GM23248 (cell line): ENCODE data around the gene RBMS3. TPM values are rescaled to one million over a fixed set of nuclear protein-coding genes. Genes with fewer than 3 reads are reported as not detected.

Experiments
- DNase-seq: peaks from one replicate; pipeline ENCODE4 v3.0.0-alpha.2; 2015
- H2AFZ ChIP-seq: fragments of 200-600 bp; sonication (generic); 2 replicates; pipeline ENCODE4 v1.6.1; 2016; ENCODE audit warnings: antibody characterized with exemption
- H3F3A ChIP-seq: fragments of 200-600 bp; sonication (generic); 2 replicates; pipeline ENCODE4 v1.6.1; 2016; ENCODE audit warnings: mild to moderate bottlenecking, antibody characterized with exemption, mixed run types; ENCODE audit not compliant: insufficient read depth
- H3K27ac ChIP-seq: fragments of 200-600 bp; sonication (generic); 2 replicates; pipeline ENCODE4 v1.5.1; 2016; ENCODE audit warnings: mild to moderate bottlenecking
- H3K27me3 ChIP-seq: fragments of 200-600 bp; sonication (generic); replicated peaks from 2 replicates; pipeline ENCODE4 v1.6.1; 2016; ENCODE audit warnings: mild to moderate bottlenecking; ENCODE audit not compliant: insufficient read depth
- H3K36me3 ChIP-seq: fragments of 200-600 bp; sonication (generic); 2 replicates; pipeline ENCODE4 v1.6.1; 2016; ENCODE audit warnings: low read depth, mild to moderate bottlenecking
- H3K4me1 ChIP-seq: fragments of 200-600 bp; sonication (generic); 2 replicates; pipeline ENCODE4 v1.6.1; 2016; ENCODE audit warnings: mild to moderate bottlenecking; ENCODE audit not compliant: insufficient read depth
- H3K4me2 ChIP-seq: fragments of 200-600 bp; sonication (generic); one replicate; pipeline ENCODE4 v1.6.1; 2016; ENCODE audit warnings: mild to moderate bottlenecking; ENCODE audit not compliant: unreplicated experiment
- H3K4me3 ChIP-seq: fragments of 200-600 bp; sonication (generic); 2 replicates; pipeline ENCODE4 v1.5.1; 2016; ENCODE audit warnings: mild to moderate bottlenecking
- H3K79me2 ChIP-seq: fragments of 200-600 bp; sonication (generic); 2 replicates; pipeline ENCODE4 v1.6.1; 2016; ENCODE audit warnings: mild to moderate bottlenecking; ENCODE audit not compliant: insufficient read depth
- H3K9ac ChIP-seq: fragments of 200-600 bp; sonication (generic); 2 replicates; pipeline ENCODE4 v1.6.1; 2016; ENCODE audit warnings: mild to moderate bottlenecking
- H3K9me2 ChIP-seq: fragments of 200-600 bp; sonication (generic); 2 replicates; pipeline ENCODE4 v1.6.1; 2016; ENCODE audit warnings: mixed run types, mild to moderate bottlenecking, moderate library complexity; ENCODE audit not compliant: insufficient read depth
- H3K9me3 ChIP-seq: fragments of 200-600 bp; sonication (generic); one replicate; pipeline ENCODE4 v1.6.1; 2017; ENCODE audit warnings: low read depth
- H4K20me1 ChIP-seq: fragments of 200-600 bp; sonication (generic); 2 replicates; pipeline ENCODE4 v1.6.0; 2016; ENCODE audit not compliant: insufficient read depth
- EZH2 ChIP-seq: fragments of 200-600 bp; sonication (generic); IDR thresholded peaks from 2 replicates; pipeline ENCODE4 v1.6.1; 2018; ENCODE audit warnings: antibody characterized with exemption, mild to moderate bottlenecking; ENCODE audit not compliant: insufficient read depth, poor library complexity, severe bottlenecking
- EZH2phosphoT487 ChIP-seq: fragments of 200-600 bp; sonication (generic); IDR thresholded peaks from 2 replicates; pipeline ENCODE4 v1.6.1; 2018; ENCODE audit warnings: antibody characterized with exemption, moderate library complexity, mild to moderate bottlenecking, low read depth; ENCODE audit not compliant: insufficient read depth
- WGBS, 2 experiments: methylation state at CpG; one replicate each; pipeline ENCODE4 v1.1.6; 2015 to 2017; ENCODE audit warnings: low lambda C conversion rate in 2 of 2, low coverage in 1 of 2; ENCODE audit errors: missing lambda C conversion rate in 2 of 2; 5-methylcytosine and 5-hydroxymethylcytosine counted together
- in situ Hi-C: fragments of 300-500 bp; cut with MboI; formaldehyde crosslinking; loops from 2 replicates; pipeline ENCODE4 v1.15.0; 2020
- polyA plus RNA-seq: library from polyadenylated mRNA; unstranded; fragments of >200 nt; fragmentation: Nextera tagmentation; extraction: Ambion mirVana; gene quantifications from 2 replicates; pipeline ENCODE4 v1.2.1, GENCODE V29; 2016
- total RNA-seq: library from RNA; depleted of rRNA; stranded (reverse); fragments of >200 nt; shearing (Covaris generic); gene quantifications from 2 replicates; pipeline ENCODE4 v1.2.3, GENCODE V29; 2014

Gene RBMS3
- total and polyA plus RNA-seq, 2 experiments from 2014 or later, result 40.0 to 94.3 TPM

DNA sequence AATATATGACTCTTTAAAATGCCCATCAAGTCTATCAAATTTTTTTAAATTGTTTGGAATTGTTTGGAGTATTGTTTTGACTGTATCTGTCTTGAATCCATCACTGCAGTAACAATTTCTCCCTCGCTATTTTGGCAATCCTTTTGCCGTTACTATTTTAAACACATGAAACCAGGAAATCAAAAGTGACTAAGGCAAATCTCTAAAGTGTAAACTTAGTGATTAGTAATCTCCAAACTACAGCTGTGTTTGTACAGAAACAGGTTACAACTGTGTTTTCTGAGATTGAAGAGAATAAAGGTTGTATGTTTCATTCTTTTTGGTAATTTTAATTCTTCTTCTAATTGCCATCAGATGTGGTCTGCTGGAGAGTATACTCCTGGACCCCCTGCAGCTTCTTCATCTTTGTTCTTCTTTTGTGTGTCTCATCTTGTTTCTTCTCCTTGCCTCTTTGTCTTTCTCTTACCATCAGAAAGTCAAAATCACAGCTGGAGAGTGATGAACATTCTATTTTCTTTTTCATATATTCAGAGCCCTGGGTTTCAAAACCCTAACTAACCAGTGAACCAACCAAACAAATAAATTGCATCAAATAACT is 465.4 kb downstream of the RBMS3 start:
- no peaks in the 10 kb centered on the region for H3K4me1 ChIP-seq
- no peak overlapping the region for H3K27ac ChIP-seq
- no peak for DNase-seq
- H3K4me2 ChIP-seq, result no peak overlapping the region
- no peaks in the 10 kb centered on the region for H3K9me2 ChIP-seq
- 95 to 96% methylated on average over 2 of the region's 2 CpGs for WGBS, 2 experiments
- H3F3A ChIP-seq, result no peaks in the 10 kb centered on the region
- no peak overlapping the region for H2AFZ ChIP-seq
- H4K20me1 ChIP-seq, result no peaks in the 10 kb centered on the region
- no peak overlapping the region for H3K4me3 ChIP-seq
- H3K79me2 ChIP-seq, result no peaks in the 10 kb centered on the region; the same call in 1 of the 2 replicates
- no peak overlapping the region for H3K9ac ChIP-seq
- in situ Hi-C loops, result no loop called here
- H3K36me3 ChIP-seq, result peaks cover 9% of the 10 kb centered on the region; the same call in 1 of the 2 replicates
- TF ChIP-seq EZH2, result no peak
- no peak for TF ChIP-seq EZH2phosphoT487
- H3K9me3 ChIP-seq, result no peaks in the 10 kb centered on the region
- H3K27me3 ChIP-seq, result no peaks in the 10 kb centered on the region

DNA sequence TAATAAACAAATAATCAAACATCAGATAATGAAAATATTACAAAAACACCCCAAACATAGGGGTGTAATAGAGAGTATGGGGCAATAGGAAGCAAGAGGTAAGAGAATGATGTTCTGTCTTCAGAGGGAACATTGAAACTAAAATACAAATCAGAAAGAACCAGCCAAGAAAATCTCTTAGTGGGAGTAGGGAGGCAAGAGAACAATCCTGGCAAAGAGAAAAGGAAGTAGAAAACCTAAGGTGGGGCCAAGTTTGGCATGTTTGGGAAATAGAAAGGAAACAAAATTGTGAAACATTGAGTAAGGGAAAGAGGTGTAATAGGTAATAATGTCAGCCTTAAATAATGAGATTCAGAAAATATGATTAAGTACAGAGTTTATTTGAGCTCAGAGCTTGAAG is 467.1 kb downstream of the RBMS3 start:
- H3K4me2 ChIP-seq, result no peak overlapping the region
- TF ChIP-seq EZH2, result no peak
- no peak for TF ChIP-seq EZH2phosphoT487
- H4K20me1 ChIP-seq, result no peaks in the 10 kb centered on the region
- H3F3A ChIP-seq, result no peaks in the 10 kb centered on the region
- no peaks in the 10 kb centered on the region for H3K9me3 ChIP-seq
- H3K79me2 ChIP-seq, result no peaks in the 10 kb centered on the region
- no peaks in the 10 kb centered on the region for H3K36me3 ChIP-seq
- H3K9ac ChIP-seq, result no peak overlapping the region
- in situ Hi-C loops, result no loop called here
- no peak for DNase-seq
- no peaks in the 10 kb centered on the region for H3K27me3 ChIP-seq
- H2AFZ ChIP-seq, result no peak overlapping the region
- H3K4me3 ChIP-seq, result no peak overlapping the region
- H3K9me2 ChIP-seq, result no peaks in the 10 kb centered on the region
- H3K27ac ChIP-seq, result no peak overlapping the region
- no peaks in the 10 kb centered on the region for H3K4me1 ChIP-seq

DNA sequence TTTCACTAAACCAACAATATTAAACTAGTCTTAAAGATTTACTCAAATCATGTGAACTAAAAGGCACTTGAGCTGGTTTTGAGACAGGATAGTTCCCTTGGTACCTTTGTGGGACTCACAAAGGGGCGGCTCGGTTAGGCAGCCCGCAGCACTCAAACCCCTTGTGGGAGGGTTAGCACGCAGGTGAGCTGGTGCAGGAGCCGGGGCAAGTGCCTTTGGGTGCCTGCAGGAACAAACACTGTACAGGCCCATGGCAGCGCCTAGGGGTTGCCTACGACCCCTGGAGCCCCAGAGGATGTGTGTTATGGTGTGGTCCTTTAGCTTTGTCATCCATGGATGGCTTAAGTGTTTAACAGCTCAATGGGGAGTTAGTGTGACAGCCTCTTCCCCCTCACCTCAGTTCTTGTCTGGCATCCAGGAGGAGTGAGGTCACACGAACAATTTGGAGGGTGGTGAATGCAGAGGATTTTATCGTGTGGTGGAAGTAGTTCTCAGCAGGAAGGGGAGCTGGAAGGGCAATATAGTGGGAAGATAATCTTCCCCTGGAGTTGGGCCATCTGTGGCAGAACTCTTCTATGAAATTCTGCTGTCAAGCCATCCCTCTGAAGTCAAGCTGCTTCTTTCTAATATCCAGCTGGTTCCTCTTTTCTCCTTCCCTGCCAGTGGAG is 470.9 kb downstream of the RBMS3 start:
- in situ Hi-C loops, result loop anchor here (25.0 kb wide), 2 partner anchors 464 to 839 kb away; partner anchors contain the start of gene RBMS3
- 87 to 88% methylated on average over 9 of the region's 9 CpGs for WGBS, 2 experiments

DNA sequence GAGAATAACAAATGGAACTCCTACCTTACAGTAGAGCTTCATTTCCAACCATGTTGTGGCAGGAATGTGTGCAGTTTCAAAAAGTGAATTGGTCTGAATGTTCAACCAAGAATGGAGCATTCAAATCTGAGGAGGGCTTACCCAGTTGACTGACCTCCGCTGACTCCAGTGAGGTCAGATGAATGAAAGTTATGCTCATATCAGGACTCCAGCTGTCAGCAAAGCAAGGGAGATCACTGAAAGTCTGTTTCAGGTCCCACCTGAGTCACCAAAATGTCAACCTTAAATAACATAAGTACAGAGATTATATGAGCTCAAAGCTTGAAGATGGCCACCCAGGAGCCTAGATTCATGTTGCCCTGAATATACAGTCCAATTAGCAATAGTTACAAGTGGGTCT is 473.5 kb downstream of the RBMS3 start:
- in situ Hi-C loops, result loop anchor here (25.0 kb wide), 2 partner anchors 467 to 842 kb away; partner anchors contain the start of gene RBMS3
- Histone ChIP-seq H3K9ac (no peak overlapping the region), H3K4me1 (peaks cover 30% of the 10 kb centered on the region), H3K4me3 (no peak overlapping the region), H4K20me1 (no peaks in the 10 kb centered on the region), H3K9me2 (no peaks in the 10 kb centered on the region), H3K36me3 (no peaks in the 10 kb centered on the region), H3K9me3 (no peaks in the 10 kb centered on the region), H3K4me2 (no peak overlapping the region), H3K27ac (no peak overlapping the region), H3K79me2 (no peaks in the 10 kb centered on the region), H2AFZ (no peak overlapping the region), H3K27me3 (no peaks in the 10 kb centered on the region), H3F3A (peaks cover 22% of the 10 kb centered on the region)
- TF ChIP-seq EZH2phosphoT487 (no peak), EZH2 (no peak)
- WGBS, 2 experiments, result 45 to 76% methylated on average over 1 of the region's 1 CpG
- DNase-seq, result no peak

More for the DNA sequence above, 470.9 kb downstream of the RBMS3 start:
- Histone ChIP-seq H3K9ac (no peak overlapping the region), H3K27ac (no peak overlapping the region), H3F3A (no peaks in the 10 kb centered on the region), H3K79me2 (no peaks in the 10 kb centered on the region), H4K20me1 (no peaks in the 10 kb centered on the region), H3K9me2 (no peaks in the 10 kb centered on the region), H3K27me3 (no peaks in the 10 kb centered on the region), H3K4me1 (peaks cover 4% of the 10 kb centered on the region), H3K4me3 (no peak overlapping the region), H3K36me3 (no peaks in the 10 kb centered on the region), H3K9me3 (no peaks in the 10 kb centered on the region), H2AFZ (no peak overlapping the region), H3K4me2 (no peak overlapping the region)
- DNase-seq, result no peak
- TF ChIP-seq EZH2phosphoT487, result no peak
- TF ChIP-seq EZH2, result no peak
